ENCODE results near the gene AFF2.
"Not testable (repeated sequence)": the region's sequence is repeated elsewhere in the genome, so short reads cannot be mapped to it uniquely, and the experiment has no call there.

AFF2 gene

DNA sequence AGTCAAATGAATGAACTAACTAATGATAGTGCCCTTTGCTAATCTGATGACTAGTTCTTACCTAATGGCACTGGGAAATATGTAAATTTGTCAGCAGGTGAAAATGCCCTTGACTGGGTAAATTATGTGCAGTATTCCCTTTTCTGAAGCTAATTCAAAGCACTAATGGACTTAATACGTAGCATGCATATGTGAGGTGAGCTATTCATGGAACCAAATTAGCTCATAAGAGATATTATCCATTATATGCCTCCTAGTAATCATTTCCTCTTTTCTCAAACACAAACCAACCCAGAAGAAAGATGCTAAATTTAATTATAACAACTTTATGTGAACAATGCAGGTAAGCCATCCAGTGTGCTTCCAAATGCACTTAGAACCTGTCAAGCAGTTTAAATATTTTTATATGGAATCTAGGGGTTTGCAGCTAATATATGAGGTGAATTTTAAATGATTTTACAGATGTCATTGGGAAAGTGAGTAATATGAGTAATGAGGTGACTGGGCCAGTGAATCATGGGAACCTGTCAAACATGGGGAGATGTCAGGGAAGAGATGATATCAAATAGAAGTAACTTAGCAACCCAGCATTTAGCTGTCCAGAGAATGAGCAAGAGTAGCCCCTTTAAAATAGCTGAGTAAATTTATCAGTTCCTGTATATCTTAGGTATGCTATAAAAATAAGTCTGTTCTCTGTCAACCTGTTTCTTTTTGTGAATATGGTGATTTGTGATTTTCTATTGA, 315.0 kb downstream of the AFF2 start:
- no peak for DNase-seq (ENCODE audit: extremely low read depth in 1 of 2, low read depth in 1 of 2)

DNA sequence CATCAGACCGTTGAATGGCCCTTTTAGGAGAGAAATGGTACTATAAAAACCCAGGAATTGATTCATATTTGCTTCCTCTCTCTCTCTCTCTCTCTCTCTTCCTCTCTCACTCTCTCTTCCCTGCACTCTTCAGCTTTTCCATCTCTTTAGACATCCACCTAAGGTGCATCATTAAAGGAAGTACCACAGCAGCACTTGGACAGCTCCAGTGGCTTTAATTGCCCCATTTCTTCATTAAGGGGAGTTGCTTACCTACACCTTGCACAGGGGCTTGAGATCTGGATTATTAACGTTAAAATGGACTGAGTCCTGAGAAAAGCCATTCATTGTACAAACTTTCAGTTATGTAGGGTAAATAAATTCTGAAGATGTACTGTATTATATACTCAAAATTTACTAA, 323.6 kb downstream of the AFF2 start:
- DNase-seq (ENCODE audit: extremely low read depth in 1 of 2, low read depth in 1 of 2) = no peak

DNA sequence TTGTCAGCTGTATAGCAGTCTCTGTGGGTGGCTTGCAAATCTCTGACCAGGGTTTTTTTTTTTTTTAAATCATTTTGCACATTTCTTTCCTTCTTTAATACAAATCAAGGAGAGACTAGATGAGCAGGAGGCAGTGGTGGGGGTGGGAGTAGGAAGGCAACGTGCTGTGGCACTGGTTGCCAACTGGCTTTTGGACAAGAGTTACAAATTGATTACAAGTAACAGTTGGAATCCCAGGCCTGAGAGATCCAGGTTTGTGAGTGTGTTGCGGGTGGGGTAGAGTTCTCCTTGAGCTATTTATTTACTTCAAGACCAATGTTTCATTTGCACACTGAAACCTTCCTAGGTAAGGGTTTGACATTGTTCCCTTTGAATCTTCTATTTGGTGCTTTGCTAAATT, 325.3 kb downstream of the AFF2 start:
- no peak for DNase-seq (ENCODE audit: extremely low read depth in 1 of 2, low read depth in 1 of 2)

DNA sequence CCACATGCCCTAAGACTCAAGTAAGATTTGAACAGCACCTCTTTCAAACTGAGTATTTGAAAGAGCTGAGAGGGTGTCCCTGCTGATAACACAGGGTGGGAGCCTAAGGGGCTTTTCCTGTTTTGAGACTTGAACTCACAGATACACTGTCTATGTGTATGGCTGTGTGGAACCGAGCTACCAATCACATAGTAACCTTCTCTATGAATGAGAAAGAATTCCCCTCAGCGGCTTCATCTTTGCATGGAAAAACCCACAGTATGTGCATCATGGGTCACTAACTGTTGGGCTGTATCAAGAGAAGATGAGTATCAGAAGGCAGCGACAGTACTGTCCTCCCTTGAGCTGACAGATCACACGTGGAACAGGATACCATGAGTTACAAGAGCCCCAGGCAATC, 336.3 kb downstream of the AFF2 start:
- no peak for DNase-seq (ENCODE audit: extremely low read depth in 1 of 2, low read depth in 1 of 2)

DNA sequence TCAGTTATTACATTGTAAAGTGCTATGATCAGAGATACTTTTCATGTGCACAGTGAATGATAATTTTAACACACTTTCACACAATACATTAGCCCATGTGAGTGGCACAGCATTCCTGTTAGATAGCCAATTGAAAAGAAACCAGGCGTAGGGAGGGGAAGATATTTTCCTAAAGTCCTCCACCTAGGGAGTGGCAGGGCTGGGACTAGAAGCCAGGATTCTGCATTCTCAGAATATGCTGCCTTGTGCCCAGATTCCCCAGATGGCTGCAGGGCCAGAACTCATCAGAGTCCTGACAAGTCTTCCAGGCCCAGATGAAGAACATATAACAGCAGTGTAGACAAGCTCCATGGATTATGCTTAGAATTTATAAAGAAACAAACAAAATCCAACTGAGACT, 350.2 kb downstream of the AFF2 start:
- no peak for DNase-seq (ENCODE audit: extremely low read depth in 1 of 2, low read depth in 1 of 2)

DNA sequence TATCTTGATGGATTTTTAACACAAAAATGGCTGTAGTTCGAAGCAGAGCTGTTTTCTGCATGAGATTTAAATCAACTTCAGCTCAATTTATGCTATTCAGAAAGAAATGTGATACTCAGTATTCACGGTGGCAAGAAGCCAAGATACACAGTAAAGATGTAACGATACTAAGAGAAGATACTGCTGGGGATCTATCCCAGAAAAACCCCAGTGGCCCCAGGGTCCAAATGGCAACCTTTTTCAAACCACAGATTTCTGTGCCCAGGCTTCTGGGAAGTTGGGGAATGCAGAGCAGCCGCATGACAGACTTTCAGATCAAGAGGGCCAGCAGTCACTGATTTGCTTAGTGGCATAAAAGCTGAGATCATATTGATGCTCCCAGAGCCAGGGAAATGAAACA, 353.9 kb downstream of the AFF2 start:
- DNase-seq (ENCODE audit: extremely low read depth in 1 of 2, low read depth in 1 of 2) = no peak

DNA sequence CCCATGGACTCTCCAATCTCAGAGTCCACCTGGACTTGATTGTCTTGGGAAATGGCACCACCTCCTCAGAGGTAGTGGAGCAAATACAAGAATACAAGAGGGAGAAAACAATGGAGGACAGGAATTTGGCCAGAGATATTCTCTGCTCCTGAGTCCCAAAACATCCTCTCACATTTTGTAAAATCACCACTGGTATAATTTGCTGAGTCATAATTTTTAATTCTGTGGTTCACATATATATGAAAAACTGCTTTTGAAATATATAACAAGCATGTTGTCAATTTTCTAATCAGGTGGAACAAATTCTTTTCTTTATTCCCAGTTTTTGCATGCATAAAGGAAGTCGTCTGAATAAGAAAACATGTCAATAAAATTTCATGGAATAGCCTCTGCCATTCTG, 356.1 kb downstream of the AFF2 start:
- no peak for DNase-seq (ENCODE audit: extremely low read depth in 1 of 2, low read depth in 1 of 2)

DNA sequence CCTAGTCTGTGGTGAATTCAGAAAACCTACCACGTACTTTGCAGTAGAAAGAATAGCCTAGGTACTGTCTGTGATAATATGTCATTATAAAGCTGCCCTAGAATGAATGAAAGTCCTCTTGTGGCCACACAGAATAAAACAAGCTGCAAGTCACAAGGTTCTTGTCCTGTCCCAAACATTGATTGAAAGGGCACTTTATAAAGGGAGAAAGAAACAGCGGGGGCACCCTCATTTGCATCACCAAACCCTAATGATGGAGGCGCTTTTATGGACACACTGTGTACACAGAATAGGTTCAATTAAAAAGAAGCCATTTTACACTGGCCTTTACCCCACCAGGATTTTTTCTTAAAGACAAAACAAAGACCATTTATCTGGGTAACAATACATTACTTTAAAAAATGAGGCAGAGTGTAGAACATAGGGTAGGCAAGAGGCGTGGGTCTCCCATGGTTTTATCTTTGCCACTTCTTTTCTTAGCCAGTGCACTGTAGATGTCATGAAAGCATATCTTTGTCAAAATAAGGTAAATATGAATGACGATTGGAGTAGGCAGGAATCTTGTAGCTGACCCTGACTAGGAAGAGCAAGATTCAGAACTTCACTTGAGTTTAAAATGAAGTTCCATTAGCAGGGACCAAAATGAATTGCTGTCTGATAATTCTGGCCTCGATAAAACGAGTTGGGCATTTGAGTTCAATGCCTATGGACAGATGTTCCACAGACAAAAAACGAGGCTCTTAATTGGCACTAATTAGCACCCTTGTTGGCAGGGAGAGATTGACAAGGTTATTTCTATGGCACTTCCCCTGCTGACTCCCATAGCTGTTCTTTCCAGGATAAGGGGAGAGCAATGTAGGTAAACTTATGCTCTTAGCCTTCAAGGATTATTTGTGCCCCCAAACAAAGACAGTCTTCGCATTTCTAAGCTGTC, 365.1 kb downstream of the AFF2 start:
- no peak for DNase-seq (ENCODE audit: extremely low read depth in 1 of 2, low read depth in 1 of 2)

DNA sequence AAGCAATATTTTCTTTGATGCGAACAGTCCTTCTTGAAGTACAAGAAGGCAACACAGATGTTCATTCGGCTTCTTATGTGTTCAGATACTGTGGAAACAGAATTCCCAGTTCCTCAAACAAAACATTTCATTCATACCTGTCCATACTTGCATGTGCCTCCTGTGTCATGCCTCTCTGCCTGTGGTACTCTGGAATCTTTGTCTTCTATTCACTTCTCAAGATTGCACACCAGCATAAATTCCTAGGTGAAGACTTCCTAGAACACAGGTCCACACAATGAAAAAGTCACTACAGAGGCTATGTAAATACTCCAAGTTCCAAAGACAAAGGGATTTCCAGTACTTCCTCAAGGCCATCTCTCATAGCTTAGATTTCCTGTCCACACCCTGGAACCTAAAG, 367.2 kb downstream of the AFF2 start:
- DNase-seq (ENCODE audit: extremely low read depth in 1 of 2, low read depth in 1 of 2) = no peak

DNA sequence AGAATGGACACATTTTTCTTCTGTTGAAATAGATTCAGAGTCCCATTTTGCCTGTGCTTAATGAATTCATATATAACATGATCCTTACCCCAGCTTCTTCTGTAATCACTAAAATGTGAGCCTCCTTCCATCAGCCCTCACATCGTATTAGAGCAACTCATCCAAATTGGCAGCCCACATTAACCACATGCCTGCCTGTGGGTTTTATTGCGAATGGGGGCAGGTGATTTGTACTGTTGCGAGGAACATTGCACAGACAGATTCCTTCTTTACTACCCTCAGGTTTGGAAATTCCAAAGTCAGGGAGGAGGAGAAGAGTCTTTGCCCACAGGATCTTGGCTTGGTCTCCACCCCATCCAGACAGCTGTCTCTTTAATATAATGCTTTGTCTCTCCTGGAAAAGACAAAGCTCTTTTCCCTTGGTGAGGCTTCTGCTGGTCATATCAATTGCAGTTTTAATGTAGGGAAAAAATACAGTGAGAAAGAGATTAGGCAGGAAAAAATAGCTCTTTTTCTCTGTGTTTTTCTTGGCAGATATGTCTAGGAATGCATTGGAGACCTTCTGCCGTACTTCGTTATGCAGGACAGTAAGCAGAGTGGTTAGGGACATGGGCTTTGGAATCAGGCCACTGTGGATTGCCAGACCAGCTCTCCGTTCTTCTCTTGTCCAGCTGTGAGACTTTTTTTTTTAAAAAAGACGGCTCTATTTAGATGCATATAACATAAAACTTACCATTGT, 371.2 kb downstream of the AFF2 start:
- DNase-seq (ENCODE audit: extremely low read depth in 1 of 2, low read depth in 1 of 2) = no peak

DNA sequence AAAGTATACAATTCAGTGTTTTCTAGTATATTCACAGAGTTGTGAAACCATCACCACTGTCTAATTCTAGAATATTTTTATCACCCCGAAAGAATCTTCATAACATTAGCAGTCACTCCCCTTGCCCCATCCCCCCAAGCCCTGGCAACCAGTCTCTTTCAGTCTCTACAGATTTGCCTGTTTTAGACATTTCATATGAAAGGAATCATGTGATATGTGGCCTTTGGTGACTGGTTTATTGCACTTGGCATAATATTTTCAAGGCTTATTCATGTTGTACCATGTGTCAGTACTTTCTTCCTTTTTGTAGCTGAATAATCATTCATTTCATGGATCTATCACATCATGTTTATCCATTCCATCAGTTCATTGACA, 371.7 kb downstream of the AFF2 start:
- no peak for DNase-seq (ENCODE audit: extremely low read depth in 1 of 2, low read depth in 1 of 2)

DNA sequence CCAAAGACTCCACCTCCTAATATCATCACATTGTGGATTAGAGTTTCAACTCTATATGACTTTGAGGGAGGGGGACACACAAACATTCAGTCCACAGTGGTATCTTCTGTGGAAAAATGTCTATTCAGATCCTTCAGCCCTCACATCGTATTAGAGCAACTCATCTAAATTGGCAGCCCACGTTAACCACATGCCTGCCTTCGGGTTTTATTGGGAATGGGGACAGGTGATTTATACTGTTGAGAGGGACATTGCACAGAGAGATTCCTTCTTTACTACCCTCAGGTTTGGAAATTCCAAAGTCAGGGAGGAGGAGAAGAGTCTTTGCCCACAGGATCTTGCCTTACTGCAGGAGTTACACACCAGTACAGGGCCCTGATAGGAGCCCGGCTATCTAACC, 372.5 kb downstream of the AFF2 start:
- DNase-seq (ENCODE audit: extremely low read depth in 1 of 2, low read depth in 1 of 2) = no peak

DNA sequence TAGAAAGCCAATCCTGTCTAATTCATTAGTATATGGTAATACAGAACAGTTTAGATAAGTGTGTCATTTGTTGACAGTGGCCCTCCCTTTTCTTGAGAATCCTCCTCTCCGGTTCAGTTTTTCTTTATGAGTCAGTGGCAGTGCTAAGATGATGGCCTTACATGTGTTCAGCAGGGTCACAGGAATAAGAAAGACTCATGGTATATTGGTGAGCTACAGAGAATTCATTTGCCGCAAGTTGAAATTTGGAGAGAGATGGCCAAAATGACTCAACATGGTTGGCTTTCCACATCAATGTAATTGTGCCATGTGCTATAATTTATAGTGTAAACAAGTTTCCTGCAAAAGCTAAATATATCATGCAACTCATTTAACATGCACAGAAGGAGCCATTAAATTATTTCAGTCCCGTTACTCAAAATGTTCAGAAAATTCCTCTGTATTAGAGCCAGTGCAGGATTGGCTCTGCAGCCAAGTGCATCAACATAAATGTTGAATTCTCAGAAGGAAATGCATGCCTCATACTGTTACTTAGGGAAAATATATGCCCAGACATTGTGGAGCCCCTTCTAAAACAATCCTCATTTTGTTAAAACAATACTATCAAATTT, 374.3 kb downstream of the AFF2 start:
- DNase-seq (ENCODE audit: extremely low read depth in 1 of 2, low read depth in 1 of 2) = no peak

DNA sequence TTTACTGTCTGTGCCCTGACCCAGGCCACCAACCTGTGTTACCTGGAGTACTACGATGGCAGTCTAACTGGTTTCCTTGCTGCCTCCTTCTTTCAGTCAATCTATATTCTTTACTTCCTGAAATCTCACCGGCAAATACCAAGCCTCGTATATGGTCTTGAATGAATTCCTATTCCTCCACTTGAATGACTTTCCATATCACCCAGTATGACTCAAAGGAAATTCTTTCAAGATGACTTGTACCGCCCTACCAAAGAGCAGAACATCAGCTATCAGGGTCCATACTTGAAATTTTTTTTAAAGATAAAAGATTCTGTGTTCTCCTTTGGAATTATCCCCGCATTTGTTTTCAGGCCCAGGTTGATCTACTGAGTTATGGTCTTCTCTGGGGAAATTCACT, 378.0 kb downstream of the AFF2 start:
- no peak for DNase-seq (ENCODE audit: extremely low read depth in 1 of 2, low read depth in 1 of 2)

DNA sequence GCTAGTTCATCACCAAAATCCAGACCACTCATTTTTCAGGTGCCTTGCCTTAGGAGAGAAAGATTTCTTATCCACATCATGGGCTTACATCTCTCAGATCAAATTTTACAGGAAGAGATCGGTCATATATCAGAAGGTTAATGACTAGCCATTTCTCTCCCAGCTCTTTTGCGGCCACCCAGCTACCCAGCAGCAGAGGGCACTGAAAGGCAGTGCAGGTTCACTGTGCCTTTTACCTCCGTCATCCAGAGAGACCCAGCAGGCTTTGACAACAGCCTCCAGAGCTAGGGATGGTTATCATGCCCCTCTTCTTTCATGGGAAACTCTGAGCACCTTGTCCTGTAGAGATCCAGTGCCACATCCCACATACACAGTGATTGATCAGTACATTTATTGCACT, 384.8 kb downstream of the AFF2 start:
- DNase-seq (ENCODE audit: extremely low read depth in 1 of 2, low read depth in 1 of 2) = no peak

DNA sequence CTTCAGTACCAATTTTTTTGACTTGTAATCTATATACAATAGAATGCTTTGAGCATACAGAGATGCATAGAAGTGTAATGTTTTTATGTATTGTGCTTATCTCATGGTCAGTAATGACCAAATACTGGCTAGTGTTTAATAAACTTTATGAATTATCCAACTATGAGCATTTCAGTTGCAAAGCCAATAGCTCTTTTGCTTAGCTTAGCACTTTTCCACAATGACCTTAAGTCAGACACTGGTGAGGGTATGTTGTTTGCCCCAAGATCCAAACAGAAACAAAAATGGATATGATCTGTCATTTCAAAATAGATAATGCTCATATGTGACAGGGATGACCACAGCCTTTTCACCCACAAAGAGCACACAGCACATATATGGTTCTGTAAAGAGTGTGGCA, 393.0 kb downstream of the AFF2 start:
- DNase-seq (ENCODE audit: extremely low read depth in 1 of 2, low read depth in 1 of 2) = no peak

DNA sequence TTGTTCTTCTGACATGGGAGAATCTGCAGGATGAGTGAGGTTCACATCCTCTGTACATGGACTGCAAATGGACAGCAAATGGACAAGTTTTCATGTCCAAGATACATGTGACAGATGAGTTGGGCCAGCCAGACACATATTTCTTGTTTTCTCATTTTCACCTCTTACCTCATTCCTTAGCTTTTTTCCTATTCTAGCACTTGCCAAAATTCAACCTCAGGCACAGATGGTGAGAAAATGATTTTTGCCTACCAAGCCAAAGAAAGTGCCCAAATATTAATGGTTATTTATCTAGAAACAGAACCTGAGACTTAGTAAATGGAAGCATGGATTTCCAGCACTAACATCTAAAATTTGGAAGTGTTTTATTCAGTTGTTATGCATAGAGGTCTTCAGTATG, 402.2 kb downstream of the AFF2 start:
- no peak for DNase-seq (ENCODE audit: extremely low read depth in 1 of 2, low read depth in 1 of 2)

DNA sequence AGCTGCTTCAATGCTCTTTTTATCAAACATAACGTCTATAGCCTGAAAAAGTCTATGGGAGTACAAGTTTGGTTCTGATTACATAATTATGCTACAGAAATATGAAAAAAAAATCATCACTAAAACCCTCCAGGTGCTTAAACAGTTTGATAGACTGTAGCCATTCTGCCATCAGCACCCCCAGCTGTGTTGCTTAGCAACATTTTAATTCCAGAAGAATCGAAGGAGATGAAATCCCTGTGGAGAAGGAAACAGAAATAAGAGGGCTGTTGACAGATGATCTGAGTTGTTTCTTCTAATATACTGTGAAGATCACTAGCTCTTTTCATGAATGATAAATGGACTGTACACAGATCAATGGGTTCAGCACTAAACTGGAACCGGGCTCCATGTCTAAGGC, 402.8 kb downstream of the AFF2 start:
- DNase-seq (ENCODE audit: extremely low read depth in 1 of 2, low read depth in 1 of 2) = no peak

DNA sequence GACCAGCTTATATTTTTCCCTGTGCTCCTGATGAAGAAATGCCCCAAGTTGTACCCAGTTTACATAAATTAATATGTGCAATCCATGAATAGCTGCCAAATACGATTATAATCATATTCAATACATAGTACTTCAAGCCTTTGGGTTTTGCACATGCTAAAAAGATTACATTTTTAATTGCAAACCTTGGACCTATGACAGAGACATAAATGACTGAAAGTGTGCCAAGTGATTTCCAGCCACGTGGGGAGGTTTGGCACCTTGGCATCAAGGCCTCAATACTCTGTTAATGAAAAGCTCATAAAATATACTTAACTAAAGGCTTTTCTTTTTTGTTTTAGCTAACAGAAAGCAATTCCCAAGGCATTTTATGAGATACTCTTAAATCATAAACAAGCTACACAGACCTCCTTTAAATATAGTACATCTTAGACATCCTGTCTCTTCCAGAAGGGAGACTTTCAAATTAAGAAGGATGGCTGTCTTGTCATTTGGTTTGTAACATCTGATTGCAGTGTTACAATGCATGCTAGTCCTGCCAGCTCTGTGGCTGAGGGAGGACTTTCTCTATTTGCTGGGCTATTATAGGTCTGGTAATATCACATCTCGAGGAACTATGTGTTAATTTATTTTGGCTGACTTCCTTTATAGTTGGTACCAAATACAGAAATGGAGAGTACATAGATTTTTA, 404.1 kb downstream of the AFF2 start:
- DNase-seq (ENCODE audit: extremely low read depth in 1 of 2, low read depth in 1 of 2) = no peak

DNA sequence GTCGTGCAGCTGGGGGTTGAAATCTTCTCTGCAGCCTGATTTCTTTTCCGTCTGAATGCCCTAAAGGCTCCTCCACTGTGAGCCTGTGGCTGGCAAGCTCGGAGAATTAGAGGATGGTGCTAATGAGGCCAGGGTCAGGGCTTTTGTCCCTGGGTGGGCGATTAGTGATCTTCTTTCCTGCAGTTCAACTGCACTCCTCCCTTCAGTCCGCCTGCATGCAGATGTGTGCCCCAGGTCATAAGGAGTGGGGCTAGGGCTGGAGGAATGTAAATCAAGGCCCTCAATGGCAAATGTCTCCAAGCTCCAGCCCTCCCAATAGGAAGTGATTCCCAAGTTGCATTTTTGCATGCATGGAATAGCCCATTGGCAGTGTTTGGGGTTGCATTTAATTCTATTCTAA, 405.0 kb downstream of the AFF2 start:
- no peak for DNase-seq (ENCODE audit: extremely low read depth in 1 of 2, low read depth in 1 of 2)

DNA sequence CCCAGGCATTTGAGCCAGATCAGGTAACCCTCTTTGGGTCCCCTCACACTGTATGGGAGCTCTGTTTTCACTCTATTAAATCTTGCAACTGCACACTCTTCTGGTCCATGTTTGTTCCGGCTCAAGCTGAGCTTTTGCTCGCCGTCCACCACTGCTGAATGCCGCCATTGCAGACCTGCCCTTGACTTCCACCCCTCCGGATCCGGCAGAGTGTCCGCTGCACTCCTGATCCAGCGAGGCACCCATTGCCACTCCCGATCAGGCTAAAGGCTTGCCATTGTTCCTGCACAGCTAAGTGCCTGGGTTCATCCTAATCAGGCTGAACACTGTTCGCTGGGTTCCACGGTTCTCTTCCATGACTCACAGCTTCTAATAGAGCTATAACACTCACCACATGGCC, 406.2 kb downstream of the AFF2 start:
- not testable (repeated sequence) for DNase-seq (ENCODE audit: extremely low read depth in 1 of 2, low read depth in 1 of 2)

All from activated CD8-positive, alpha-beta memory T cell treated with anti-CD3 and anti-CD28 coated beads for 1 hour (primary cell).